Stimulated activated CD4-positive, alpha-beta T cell treated with anti-CD3 and anti-CD28 coated beads, Interleukin-1b, Interleukin-23, amount 100 ng/mL, for 48 hours (primary cell): ENCODE data around the gene IMPACT.
A peak's percentile ranks its signal among the peaks of the same experiment; 100 is the strongest.

ENCODE experiments used
- DNase-seq: peaks from one replicate; pipeline ENCODE4 v3.0.0-alpha.2; 2020

Gene IMPACT, protein sequence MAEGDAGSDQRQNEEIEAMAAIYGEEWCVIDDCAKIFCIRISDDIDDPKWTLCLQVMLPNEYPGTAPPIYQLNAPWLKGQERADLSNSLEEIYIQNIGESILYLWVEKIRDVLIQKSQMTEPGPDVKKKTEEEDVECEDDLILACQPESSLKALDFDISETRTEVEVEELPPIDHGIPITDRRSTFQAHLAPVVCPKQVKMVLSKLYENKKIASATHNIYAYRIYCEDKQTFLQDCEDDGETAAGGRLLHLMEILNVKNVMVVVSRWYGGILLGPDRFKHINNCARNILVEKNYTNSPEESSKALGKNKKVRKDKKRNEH

DNA sequence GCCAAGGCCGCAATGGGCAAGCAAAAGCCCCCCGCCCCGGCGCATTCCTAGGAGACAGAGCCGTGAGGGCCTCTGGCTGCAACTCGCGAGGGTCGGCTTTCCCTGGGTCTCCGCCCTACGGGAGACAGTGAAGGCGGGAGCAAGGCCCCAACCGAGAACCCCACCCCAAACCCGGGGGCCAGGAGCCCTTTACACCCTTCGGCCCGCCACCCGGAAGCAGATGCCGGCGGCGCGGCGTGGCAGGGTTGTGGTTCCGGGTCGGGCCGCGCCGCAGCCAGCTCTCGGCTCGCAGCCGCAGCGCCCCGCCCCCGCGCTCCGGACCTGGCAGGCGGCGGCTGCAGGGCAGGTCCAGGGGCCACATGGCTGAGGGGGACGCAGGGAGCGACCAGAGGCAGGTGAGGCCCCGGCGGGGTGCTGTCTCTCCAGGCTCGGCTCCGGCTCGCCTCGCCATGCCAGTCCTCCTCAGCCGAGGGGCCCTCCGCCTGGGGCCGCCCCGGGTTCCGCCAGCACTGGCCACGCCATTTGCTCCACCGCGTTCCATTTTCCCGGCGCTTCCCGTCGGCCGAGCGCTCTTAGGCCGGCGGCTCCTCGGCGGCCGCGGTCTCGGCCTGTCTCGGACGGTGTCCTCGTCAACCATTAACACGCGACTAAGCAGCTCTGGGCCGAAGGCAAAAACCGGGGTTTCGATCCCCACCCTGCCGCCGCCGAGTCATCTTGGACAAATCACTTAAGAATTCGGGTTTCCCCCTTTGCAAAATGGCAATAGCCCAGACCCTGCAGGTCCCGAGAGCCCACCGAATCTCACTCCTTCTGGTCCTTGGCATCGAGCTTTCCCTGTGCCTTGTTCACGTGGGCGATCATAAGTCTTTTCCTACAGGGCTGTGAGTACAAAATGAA, at the start of gene IMPACT:
Gene IMPACT (plus strand): TSS at position 273 of the 897 bp plus-strand sequence. CDS start 87 bp downstream, at position 360.
- DNase-seq = peak; percentile 74

DNA sequence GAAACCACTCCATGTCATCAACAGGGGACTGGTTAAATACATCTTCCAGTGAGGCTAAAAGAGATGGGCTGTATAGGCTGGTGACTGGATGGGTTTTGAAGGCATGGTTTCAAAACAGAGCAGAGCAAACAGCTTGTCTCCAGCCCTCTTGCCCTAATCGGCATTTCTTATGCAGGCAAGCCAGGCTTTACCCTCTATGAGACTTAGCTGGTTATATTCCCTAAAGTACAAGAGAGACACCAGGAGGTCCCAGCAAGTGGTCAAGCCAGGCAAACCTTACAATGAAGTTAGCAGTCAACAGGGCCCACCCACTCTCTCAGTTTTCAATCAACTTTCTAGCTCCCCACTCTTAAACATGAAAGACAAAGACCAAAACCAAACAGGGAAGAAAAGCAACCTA, 47.9 kb upstream of the IMPACT start:
- no peak for DNase-seq

DNA sequence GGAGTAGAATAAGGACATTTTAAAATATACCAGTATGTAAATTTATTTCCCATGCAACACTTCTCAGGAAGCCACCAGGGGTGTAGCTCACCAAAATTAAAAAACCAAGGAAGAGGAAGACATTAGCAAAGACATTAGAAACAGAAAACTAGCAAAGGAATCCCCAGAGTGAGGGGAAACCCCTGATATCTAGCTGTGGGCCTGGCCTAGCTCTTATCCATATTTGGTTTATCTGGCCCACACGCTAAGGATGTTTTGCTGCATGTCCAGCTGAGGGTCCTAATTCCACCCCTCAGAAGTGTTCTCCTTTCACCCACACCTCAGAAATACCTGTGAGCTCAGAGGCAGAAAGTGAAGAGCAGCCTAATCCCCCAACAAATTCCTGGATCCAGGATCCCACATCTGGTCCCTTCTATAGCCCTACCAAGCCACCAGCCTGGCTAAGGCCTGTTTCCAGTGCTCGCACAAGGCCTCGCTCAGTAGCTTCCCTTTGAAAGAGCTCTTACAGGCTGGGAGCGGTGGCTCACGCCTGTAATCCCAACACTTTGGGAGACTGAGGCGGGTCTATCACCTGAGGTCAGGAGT, 46.2 kb upstream of the IMPACT start:
- DNase-seq = no peak

DNA sequence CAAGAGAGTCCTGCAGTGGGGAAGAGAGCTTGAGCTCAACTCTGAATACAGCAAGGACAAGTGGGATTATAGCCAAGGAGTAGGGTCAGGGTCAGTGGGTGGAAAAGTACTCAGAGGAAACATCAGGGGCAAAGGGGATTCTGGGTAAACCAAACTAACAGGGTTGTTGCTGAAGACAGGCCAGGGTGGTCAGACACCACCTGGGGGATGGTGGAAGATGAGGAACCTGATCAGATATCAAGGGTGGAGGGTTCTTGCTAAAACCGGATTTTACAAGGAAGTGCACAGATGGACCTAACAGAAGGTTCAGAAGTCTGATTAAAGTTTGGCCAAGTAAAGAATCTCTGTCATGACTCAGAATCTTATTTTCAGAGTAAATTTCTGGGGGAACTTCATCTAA, 45.3 kb upstream of the IMPACT start:
- DNase-seq = no peak

DNA sequence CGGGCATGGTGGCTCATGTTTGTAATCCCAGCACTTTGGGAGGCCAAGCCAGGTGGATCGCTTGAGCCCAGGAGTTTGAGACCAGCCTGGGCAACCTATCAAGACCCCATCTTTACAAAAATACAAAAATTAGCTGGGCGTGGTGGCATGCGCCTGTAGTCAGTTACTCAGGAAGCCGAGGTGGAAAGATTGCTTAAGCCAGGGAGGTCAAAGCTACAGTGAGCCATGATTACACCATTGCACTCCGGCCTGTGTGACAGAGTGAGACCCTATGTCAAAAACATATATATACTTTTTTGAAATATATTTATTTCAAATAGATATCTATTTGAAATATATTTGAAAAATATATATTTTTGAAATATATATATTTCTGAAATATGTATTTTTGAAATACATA, 39.8 kb upstream of the IMPACT start:
- no peak for DNase-seq

DNA sequence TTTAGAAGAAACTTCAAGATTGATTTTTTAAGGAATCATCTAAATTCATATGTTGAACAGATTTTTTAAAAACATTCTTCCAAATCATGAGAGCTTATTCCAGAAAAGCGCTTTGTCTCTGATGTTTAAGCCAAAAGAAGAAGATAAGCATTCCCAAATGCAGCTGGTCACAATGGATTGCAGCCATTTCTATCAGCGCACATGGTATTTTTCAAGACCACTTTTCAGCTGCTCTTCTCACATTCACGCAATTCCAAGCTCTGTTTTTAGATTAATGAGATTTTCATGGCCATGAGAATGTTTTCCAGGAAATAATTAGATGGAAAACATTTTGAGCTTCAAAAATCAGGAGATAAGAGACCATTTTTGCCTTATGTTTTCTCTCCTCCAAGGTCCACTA, 37.5 kb upstream of the IMPACT start:
- DNase-seq = no peak

DNA sequence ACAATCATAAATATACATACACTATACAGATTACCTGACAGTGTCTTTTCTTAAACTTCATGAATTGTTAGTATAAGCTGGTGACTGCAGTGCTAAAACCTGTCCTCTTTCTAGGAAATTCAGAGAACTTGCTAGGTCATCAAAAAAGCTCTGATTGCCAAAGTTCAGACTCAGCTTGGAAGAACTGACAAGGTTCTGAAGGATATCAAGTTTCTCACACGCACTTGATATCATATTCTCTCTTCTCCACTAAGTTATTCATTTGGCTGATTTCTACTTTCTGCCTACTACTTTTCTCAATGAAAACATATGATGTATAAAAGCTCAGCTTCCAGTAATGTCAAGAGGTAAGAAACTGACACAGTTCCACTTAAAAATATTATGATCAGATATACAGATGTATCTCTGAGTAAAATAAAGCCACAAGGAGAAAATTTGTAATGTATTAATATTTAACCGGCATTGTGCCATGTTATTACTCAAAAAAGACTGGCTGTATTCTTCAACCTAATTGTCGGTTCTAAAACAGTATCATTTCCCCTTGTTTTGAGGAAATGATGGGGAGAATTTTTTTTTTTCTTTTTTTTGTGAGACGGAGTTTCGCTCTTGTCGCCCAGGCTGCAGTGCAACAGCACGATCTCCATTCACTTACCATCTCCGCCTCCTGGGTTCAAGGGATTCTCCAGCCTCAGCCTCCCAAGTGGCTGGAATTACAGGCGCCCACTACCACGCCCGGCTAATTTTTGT, 31.2 kb upstream of the IMPACT start:
- no peak for DNase-seq

DNA sequence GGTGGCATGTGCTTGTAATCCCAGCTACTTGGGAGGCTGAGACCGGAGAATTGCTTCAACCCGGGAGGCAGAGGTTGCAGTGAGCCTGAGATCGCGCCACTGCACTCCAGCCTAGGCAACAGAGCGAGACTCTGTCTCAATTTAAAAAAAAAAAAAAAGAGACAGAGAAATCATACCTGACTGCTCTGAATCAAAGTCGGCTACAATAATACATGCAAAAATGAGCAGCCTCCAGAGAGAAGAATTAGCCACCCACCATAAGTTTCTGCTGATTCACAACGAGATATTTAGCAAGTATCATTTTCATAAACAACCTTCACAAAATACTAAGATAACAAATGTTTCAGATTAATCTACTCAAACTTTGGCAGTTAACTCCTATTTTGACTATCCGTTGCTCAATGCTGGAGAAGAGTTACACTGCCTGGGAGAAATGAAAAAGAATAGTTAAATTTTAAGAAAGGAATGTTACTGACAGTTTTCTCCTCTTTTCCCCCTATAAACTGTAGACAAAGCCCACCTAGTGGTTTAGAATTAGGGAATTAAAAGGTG, 30.3 kb upstream of the IMPACT start:
- no peak for DNase-seq

DNA sequence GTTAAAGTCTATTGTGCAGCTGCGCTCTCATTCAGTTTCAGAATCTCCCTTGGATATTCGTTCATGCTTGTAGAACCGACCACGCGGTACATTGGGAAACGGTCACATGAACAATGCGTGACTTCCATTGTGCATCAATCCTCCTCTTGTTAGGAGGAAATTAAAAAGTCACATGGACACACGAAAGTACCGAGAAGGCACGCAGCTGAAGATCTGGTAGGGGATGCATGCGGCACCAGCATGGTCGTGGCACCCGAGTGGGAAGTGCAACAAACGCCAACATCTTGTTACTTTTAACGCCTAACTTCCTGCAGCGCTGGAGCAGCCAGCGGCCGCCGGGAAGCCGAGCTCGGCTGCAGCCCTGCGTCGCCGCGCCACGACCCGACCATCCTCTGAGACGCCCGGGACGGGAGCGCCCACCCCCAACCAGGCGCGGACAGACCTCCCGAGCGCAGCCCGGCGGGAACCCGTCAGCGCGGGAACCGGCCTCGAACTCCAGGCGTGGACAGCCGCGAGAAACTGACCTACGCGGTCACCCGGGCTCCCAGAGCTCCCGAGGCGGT, 29.3 kb upstream of the IMPACT start:
- peak; percentile 22 for DNase-seq

DNA sequence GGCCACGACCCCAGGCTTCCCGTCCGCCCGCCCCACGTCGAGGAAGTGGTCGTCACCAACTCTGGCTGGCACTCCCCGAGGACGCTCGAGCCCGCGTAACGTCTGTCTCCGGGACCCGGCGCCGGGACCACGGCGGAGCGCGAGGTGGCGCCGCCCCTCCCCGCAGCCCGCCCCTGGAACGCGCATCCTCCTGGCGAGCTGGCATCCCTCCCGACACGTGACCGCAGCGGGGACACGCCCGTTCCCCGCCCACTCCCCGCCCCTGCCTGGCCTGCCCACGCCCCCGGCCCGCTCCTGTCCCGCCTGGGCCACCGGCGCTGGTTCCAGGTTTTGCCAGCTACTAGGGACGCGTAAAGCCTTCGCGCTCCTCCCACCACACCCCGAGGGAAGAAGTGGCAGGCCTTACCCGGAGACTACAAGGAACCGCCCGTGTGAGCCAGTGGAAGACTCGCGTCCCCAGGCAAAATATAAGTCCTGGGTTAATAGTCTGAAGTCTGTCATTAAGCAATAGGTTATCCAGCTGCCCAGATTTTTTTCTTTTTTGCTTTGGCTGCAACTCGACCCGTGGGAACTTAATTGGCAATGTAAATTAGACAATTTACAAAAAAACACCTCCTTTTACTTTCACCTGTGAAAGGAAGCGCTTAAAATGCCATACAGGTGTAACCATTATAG, 28.6 kb upstream of the IMPACT start, which contains the start of gene OSBPL1A:
Gene OSBPL1A (minus strand): TSS at position 131 of the 675 bp plus-strand sequence. CDS start 20,291 bp downstream, outside the sequence.
- DNase-seq = peak; percentile 82

DNA sequence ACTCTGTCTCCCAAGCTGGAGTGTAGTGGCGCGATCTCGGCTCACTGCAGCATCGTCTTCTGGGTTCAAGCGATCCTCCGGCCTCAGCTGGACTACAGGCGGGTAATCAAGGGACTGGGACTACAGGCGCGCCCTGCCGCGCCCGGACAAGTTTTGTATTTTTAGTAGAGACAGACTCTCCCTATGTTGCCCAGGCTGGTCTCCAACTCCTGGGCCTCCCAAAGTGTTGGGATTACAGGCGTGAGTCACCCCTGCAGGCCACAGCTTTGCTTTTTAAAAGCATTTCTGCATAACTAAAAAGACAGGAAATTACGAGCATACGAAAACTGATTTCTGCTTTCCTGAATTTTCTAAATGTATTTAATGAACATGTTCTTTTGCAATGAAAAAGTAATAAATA, 27.9 kb upstream of the IMPACT start:
- DNase-seq = no peak

DNA sequence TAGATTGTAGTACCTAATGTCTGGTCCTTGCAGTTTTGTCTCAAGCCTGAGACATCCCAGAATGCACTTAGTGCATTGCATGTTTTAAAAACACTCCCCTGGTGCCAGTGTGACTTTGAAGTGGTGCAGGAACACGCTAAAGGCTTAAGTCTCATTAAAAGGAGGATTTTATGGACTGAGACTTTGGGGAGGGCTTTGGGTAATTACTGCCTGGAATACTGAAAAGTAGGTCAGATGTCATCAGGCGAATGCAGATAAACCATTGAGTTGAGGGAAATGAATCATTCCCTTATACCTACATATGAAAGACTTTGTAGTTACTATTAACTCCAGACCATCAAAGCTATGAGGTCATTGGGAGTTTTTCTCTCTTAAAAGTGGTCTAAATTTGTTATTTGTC, 25.9 kb upstream of the IMPACT start:
- DNase-seq = no peak

DNA sequence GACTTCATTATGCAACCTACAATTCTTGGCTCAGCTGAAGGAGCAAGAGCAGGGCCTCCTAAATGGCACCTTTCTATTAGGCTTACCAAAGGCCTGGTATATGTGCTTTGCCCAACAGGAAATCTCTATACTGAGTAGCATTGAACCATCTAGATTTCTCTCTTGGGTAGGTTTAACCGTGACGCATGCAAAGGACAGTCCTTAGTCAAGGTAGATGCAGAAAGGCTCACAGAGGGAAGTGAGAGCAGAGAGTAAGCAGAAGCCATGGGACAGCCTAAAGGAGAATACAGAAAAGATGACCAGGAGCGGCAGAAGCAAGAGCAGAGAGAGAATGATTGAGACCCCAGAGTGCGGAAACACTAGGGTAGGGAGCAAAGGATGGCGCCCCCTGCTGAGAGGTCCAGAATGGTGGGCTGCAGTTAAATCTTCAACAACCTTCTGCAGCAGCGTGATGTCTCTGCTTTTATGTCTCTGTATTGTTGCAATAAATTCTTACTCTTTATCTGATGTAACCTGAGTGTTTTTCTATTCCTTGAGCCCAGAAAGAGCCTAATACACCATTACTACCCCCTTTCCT, 24.2 kb upstream of the IMPACT start:
- DNase-seq = no peak

DNA sequence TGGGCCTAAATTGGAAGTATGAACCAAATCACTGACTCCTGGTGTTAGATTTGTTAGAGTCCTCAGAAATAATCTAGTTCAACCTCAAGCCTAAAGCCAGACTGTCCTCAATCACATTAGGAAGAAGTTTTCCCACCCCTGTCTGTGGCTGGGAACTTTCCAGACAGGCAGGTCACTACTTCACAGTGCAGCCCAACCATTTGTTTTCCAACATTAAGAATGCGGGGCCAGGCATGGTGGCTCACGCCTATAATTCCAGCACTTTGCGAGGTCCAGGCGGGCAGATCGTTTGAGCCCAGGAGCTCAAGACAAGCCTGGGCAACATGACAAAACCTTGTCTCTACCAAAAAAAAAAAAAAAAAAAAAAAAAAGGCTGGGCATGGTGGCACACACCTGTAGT, 23.4 kb upstream of the IMPACT start:
- DNase-seq = no peak

DNA sequence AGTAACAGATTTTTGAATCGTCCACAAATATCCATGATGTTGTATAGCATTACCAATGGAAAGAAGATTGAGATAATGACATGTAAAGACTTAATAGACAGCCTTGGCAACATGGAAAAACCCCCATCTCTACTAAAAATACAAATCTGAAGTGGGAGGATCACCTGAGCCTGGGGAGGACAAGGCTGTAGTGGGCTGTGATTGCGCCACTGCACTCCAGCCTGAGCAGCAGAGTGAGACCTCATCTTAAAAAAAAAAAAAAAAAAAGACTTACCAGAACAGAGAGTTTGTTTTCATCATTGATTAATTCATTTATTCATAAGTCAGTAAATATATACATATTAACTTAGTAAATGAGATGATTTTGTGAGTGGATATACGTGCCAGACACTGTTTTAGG, 21.9 kb upstream of the IMPACT start:
- no peak for DNase-seq

DNA sequence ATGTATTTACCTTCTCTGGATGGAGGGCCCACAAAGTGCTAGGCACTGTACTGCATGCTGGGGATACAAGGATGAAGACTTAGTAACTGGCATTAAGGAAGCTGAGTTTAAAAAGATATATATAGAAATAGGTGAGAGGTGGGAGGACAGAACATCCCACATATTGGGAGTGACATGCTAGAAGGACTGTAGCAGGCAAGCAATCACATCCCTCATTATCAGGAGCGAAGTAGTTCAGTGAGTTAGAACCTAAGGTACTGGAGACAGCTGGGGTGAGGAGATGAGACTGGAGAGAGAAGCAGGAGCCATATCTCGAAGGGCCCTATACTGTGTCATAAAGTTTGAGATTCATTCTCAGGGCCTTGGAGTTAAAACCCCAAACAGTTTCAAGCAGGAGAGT, 18.0 kb upstream of the IMPACT start:
- DNase-seq = no peak

DNA sequence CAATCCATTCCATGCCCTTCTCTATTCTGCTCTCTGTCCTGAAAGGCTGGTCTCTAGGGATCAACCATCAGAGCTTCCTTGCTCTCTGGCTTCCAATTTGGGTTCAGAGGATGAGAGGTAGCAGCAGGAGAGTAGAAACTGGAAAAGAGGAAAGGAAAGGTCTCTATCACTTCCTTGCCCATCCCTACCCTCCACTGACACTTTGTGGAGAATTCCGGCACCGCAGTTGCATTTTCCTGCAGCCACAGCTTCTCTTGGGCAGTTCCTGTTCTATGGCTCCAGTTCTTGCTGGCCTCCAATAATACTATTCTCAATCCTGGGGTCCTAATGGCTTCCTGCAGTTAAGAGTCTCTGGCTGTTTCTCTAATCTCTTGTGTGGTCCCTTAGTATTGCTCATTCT, 13.3 kb upstream of the IMPACT start:
- no peak for DNase-seq

DNA sequence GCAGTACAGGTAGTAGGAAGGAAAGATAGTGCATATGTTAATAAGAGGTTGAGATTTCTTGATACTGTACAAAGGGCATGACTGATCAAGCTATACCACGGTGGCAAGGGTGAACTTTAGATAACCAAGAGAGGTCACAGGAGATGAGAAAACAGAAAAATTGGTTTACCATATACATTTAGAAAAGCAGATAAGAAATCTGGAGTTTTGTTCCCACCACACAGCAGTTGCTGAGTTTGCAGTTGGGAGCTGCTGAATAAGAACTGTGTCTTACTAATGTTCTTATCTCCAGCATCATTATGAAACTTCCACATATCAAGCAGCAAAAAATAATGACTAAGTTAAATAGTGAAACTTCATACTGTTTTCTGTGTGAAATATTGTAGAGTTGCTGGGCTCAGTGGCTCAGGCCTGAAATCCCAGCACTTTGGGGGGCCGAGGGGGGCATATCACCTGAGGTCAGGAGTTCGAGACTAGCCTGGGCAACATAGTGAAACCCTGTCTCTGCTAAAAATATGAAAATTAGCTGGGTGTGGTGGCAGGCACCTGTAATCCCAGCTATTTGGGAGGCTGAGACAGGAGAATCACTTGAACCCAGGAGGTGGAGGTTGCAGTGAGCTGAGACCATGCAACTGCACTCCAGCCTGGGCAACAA, 12.0 kb upstream of the IMPACT start:
- DNase-seq = peak; percentile 55

DNA sequence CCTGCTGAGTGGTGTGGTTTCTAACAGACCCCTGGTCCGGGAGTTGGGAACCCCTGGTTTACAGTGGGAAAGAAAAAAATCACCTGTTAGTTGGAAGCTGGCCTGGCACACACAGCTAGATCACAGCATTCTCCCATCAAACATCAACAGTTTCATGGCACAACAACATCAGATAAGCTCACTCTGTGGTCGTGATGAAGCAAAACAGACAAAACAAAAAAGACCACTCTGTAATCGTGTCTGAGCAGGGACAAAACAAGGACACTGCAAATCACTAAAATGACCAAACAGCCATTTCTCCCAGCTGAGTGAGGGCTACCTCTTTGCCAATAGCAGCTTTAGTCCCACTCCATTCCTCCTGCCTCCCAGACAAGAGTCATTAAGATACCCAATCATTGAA, 9.0 kb upstream of the IMPACT start:
- no peak for DNase-seq

DNA sequence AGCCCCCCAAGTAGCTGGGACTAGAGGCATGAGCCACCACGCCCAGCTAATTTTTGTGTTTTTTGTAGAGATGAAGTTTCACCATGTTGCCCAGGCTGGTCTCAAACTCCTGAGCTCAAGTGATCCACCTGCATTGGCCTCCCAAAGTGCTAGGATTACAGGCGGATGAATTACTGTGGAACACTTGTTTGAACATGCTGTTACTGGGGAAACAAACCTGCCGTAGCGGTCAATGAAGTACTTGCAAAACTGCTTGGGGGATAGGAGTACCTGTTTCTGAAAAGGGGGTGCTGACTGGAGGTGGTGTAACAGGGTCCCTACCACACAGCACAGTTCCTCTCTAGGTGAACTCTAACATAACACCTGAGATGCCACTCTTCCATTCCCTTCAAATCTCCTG, 5.9 kb upstream of the IMPACT start:
- DNase-seq = no peak

DNA sequence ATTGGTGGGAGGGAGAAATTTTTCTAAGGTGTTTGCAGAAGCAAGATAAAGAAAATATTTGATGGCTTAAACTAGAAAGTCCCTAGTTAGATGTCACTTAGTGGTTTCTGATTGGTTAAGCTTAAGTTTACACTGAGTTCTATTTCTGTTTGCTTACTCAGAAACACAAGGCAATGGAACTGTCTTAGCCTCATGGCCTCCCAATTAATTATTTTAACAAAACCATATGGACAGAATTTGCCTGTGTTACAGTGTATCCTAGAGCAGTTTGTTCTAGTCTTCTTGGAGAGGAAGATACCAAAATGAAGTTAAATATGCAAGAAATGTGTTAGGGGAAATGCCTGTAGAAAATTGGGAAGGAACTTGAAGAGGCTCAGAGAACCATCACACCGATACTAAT, 4.6 kb upstream of the IMPACT start:
- DNase-seq = no peak
